Fibroblast of gingiva (primary cell): ENCODE data around the gene TMEM120B.
"Not testable (repeated sequence)": the region's sequence is repeated elsewhere in the genome, so short reads cannot be mapped to it uniquely, and the experiment has no call there.

ENCODE experiments used
- DNase-seq: peaks from one replicate; pipeline ENCODE4 v3.0.0-alpha.2; 2011; ENCODE audit warnings: low read depth

Gene TMEM120B

GRCh38 chr12:121748218-121748570 lies 35.6 kb downstream of the TMEM120B start:
- DNase-seq: no peak

DNA sequence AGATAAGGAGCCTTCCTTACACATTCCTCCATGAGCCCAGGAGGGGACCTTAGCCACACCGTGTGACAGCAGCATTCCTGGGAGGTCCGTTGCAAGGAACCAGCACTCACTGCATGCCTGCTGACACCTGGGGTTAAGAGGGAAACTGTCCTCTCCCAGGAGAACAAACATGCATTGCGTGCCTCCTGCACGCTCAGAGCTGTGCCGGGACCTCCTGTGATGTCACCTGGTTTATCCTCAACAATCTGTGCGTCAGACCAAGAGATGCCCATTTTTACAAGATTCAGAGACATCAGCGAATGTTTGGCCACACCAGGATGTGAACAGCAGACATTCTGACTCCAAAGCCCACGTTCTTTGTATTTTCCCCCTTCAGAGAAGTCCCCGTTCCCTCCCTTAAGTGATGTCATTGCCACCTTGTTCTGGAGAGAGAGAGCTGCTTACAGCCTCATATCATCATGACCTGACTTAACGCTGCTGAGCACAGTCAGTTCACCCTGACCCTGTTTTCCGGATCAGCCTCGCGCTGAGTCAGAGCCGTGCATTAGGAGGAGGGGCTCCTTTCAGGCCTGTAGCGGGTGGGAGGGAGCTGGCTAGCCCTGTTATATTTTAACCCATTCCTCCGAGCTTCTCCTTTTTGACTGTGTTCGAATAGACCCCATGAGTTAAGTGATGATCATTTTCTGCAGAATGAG lies 36.2 kb downstream of the TMEM120B start:
- DNase-seq: peak; percentile 30

DNA sequence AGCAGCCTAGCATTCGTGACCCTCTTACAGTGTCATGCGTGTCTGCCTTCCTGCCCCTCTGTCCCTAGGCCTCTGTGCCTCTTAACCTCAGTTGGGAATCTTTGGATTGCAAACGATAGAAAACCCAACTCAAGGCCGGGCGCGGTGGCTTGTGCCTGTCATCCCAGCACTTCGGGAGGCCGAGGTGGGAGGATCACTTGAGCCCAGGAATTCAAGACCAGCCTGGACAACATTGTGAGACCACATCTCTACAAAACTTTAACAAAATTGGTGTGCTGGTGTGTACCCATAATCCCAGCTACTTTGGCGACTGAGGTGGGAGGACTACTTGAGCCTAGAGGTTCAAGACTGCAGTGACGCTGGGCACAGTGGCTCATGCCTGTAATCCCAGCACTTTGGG lies 36.7 kb downstream of the TMEM120B start:
- no peak for DNase-seq

DNA sequence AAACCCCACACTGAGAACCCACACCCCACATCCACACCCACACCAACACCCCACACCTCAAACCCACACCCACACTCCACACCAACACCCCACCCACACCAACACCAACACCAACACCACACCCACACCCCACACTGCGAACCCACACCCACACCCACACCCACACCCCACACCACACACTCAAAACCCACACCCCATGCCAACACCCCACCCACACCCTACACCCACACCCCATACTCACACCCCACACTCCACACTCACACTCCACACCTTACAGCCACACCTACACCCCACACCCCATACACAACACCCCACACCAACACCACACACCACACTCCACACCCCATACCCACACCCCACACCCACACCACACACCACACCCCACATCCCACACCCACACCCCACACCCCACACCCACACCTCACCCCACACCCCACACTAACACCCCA lies 38.0 kb downstream of the TMEM120B start:
- DNase-seq: no peak

DNA sequence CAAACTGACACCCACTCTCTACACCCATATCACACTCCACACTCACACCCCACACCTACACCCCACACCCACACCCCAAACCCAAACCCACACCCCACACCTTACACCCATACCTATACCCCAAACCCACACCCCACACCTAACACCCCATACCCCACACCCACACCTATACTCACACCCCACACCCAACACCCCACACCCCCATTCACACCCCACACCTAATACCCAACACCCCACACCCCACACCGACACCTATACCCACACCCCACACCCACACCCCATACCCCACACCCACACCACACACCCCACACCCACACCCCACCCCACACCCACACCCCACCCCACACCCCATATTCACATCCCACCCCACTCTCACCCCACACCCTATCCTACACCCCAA lies 38.5 kb downstream of the TMEM120B start:
- DNase-seq: no peak

DNA sequence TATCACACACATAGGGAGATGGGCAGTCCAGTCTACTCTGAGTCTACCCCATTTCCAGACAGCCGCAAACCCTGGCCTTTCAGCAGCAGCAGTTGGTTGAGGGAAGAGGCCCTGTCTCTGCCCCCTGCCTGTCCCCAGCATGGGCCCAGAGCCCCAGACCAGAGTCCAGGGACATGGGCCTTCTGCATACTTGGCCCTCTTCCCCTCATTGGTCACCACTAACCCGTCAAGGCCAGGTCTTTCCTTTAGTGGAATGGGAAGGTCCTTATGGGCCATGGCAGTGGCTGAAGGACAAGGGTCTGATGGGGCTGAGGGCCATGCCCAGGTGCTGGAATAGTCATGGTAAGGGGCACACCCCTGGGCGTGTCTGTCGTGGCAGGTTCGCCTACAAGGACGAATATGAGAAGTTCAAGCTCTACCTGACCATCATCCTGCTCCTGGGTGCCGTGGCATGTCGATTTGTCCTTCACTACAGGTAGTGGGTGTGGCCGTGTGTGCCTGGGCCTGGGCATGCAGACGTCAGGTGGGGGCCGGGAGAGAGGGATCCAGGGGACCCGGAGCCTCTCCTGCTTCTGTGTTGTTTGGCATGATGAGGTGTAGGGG lies 39.3 kb downstream of the TMEM120B start:
- DNase-seq: no peak

GRCh38 chr12:121753844-121754264 lies 41.3 kb downstream of the TMEM120B start:
- DNase-seq: no peak

DNA sequence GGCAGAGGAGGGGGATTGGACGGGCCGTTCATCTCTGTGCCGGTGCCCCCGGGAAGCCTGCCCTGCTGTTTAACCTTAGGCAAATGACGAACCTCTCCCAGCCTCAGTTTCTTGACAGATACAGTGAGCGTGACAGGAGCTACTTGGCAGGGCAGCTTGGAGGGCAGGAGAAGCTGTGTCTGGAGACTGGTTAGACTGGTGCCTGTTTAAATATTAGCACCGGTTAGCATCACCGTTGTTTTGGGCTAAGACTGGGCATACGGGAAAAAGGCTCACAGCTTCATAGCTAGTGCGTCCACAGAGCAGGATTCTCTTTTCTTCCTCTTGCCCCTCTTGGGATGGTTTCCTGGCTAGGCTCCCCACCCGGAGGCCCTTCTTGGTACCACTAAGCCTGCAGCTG lies 42.3 kb downstream of the TMEM120B start:
- no peak for DNase-seq

DNA sequence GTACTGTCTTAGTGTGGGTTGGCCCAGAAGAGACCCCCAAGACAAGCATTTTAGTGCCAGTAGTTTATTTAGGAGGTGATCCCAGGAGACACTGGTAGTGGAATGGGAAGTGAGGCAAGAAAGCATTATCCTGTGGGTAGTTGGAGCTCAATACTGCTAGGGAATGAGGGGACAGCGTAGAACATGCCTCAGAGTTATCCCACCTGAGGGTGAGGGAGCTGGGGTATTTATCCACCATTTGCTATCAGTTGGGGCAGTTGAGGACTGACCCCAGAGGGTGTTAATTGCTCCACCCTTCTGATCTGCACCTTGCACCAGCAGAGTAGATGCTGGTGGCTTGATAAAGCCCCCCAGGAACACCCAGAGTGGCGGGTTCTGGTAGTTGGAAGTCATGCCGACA lies 43.0 kb downstream of the TMEM120B start:
- DNase-seq: no peak

GRCh38 chr12:121758536-121758935 lies 46.0 kb downstream of the TMEM120B start:
- not testable (repeated sequence) for DNase-seq

GRCh38 chr12:121762269-121762668 lies 49.7 kb downstream of the TMEM120B start:
- DNase-seq: no peak

- DNase-seq: no peak
Observed at GRCh38 chr12:121764808-121765207, 52.3 kb downstream of the TMEM120B start.

GRCh38 chr12:121765573-121765972 lies 53.0 kb downstream of the TMEM120B start:
- peak; percentile 54 for DNase-seq

- no peak for DNase-seq
Observed at GRCh38 chr12:121766290-121767039, 53.9 kb downstream of the TMEM120B start.

DNA sequence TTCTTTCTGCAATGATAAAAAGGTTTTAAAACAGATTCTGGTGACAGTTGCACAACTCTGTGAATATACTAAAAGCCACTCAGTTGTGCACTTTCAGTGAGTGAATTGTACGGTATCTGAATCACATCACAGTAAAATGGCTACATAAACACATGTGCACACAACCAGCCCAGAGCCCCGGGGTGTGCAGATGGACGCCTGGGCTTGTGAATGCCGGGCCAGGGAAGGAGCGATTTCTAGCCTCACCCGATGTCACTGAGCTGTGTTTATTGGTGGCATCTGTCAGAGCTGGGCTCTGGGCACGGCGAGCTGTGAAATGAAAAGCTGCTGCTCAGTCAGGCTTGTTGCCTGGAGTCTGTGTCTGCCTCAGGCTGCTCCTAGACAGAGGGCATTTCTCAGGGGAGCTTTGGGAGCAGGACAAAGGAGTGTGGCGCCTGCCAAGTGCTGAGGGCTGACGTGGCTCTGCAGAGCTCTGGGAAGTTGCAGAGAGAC lies 55.0 kb downstream of the TMEM120B start:
- peak; percentile 74 for DNase-seq

DNA sequence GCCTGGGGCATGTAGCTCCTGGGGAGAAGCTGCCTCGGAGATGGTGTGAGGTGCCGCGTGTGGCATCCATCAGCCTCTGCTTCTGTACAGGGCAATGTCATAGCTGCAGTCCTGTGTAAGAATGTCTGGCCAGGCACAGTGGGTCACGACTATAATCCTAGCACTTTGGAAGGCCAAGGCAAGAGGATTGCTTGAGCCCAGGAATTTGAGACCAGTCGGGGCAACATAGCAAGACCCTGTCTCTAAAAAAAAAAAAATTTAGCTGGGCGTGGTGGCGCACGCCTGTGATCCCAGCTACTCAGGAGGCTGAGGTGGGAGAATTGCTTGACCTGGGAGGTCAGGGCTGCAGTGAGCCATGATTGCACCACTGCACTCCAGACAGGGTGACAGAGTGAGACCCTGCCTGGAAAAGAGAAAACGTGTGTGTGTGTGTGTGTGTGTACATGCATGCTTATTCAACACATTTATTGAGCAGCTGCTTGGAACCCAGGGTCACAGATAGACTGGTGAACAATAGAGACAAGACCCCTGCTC lies 56.8 kb downstream of the TMEM120B start:
- no peak for DNase-seq

GRCh38 chr12:121769831-121770301 lies 57.3 kb downstream of the TMEM120B start:
- no peak for DNase-seq

- DNase-seq: no peak
Observed at GRCh38 chr12:121770388-121770787, 57.8 kb downstream of the TMEM120B start.

GRCh38 chr12:121770813-121771625 lies 58.5 kb downstream of the TMEM120B start:
- no peak for DNase-seq

GRCh38 chr12:121773011-121773777 lies 60.6 kb downstream of the TMEM120B start:
- peak; percentile 43 for DNase-seq

DNA sequence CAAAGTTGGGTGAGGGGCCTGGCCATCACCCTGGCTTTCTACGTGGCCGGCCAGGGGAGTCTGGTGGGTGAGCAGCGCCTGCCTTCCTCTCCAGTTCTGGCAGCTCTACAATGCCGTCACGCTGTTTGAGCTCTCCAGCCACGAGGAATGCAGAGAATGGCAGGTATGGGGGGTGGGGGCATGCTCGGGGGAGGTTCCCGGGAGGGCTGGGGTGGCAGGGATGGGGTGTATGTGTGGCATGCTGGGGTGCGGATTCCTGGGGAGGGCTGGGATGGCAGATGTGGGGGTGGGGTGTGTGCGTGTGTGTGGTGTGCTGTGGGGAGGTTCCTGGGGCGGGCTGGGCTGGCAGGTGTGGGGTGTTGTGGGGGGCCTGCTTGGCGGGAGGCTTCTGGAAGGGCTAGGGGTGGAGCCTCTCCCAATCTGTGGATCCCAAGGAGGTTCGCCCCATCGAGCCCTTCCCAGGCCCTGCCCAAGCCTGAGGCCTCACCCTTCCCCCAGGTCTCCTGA lies 62.5 kb downstream of the TMEM120B start:
- DNase-seq: no peak
